B cell (primary cell): ENCODE results near the gene TECR. TPM values are rescaled to one million over a fixed set of nuclear protein-coding genes. Genes with fewer than 3 reads are reported as not detected.
A peak's percentile ranks its signal among the peaks of the same experiment; 100 is the strongest.

ENCODE experiments used
- ATAC-seq: fragments of 200-7000 bp; cut with Tn5 transposase; one replicate; pipeline ENCODE4 v1.10.0; 2021; ENCODE audit warnings: low read depth, mild to moderate bottlenecking, moderate number of reproducible peaks, moderate library complexity
- CTCF ChIA-PET: fragments of 350-600 bp; sonication (Branson Sonifier 250); formaldehyde crosslinking; loops from one replicate; lab custom pipeline; 2021; ENCODE audit warnings: antibody characterized with exemption, inconsistent platforms; lab: Charles Lee
- POLR2A ChIA-PET: fragments of 350-600 bp; sonication (Branson Sonifier 250); formaldehyde crosslinking; loops from one replicate; lab custom pipeline; 2021; ENCODE audit warnings: antibody characterized with exemption; lab: Charles Lee
- DNase-seq: peaks from one replicate; pipeline ENCODE4 v3.0.0; 2013
- H2AFZ ChIP-seq: 2 replicates; pipeline ENCODE4 v1.6.1; 2012; ENCODE audit warnings: mild to moderate bottlenecking, low read depth, low read length; ENCODE audit not compliant: insufficient read depth, poor library complexity, severe bottlenecking
- H3K27ac ChIP-seq, 2 donors: 1 replicate in 1 of 2; 2 replicates in 1 of 2; pipeline ENCODE4 v1.5.1; 2012 to 2013; ENCODE audit warnings: low read length in 2 of 2, mild to moderate bottlenecking in 2 of 2, moderate library complexity in 1 of 2
- H3K27me3 ChIP-seq, 4 experiments: fragments of 200-600 bp in 1 of 4; sonication (generic) in 1 of 4; replicated peaks in 1 of 4; 1 replicate in 2 of 4; 2 replicates in 2 of 4; pipeline versions ENCODE4 v1.6.1 to v1.7.0; 2013 to 2016; ENCODE audit warnings: low read length in 3 of 4, mild to moderate bottlenecking in 2 of 4, mixed read lengths in 1 of 4, moderate library complexity in 1 of 4; ENCODE audit not compliant: insufficient read depth in 4 of 4, control insufficient read depth in 3 of 4; ENCODE audit errors: control extremely low read depth in 1 of 4
- H3K36me3 ChIP-seq, 2 experiments: replicated peaks in 1 of 2; 1 replicate in 1 of 2; 2 replicates in 1 of 2; pipeline versions ENCODE4 v1.6.1 to v1.7.1; 2013; ENCODE audit warnings: low read length in 1 of 2; ENCODE audit not compliant: insufficient read depth in 2 of 2, control insufficient read depth in 1 of 2; ENCODE audit errors: control extremely low read depth in 1 of 2, extremely low read depth in 1 of 2
- H3K4me1 ChIP-seq, 2 donors: fragments of 200-600 bp in 1 of 2; sonication (generic) in 1 of 2; 1 replicate in 1 of 2; 2 replicates in 1 of 2; pipeline versions ENCODE4 v1.5.1 to v1.6.1; 2013 to 2017; ENCODE audit warnings: low read length in 2 of 2; ENCODE audit not compliant: control insufficient read depth in 2 of 2, insufficient read depth in 2 of 2
- H3K4me2 ChIP-seq: replicated peaks from 2 replicates; pipeline ENCODE3; 2012; ENCODE audit warnings: mild to moderate bottlenecking, low read depth, low read length; ENCODE audit not compliant: poor library complexity, severe bottlenecking
- H3K4me3 ChIP-seq, 5 experiments: fragments of 200-600 bp in 1 of 5; sonication (generic) in 1 of 5; 1 replicate in 3 of 5; 2 replicates in 2 of 5; pipeline versions ENCODE4 v1.5.1 to v1.7.0; 2011 to 2016; ENCODE audit warnings: low read length in 4 of 5, mild to moderate bottlenecking in 4 of 5, low read depth in 2 of 5, control low read depth in 1 of 5, moderate library complexity in 1 of 5; ENCODE audit not compliant: insufficient read depth in 1 of 5; ENCODE audit errors: control extremely low read depth in 1 of 5, extremely low read depth in 1 of 5
- H3K79me2 ChIP-seq: fragments of 200-600 bp; sonication (generic); one replicate; pipeline ENCODE4 v1.6.0; 2016; ENCODE audit warnings: low read length; ENCODE audit not compliant: control insufficient read depth, insufficient read depth
- H3K9ac ChIP-seq: fragments of 200-600 bp; sonication (generic); 2 replicates; pipeline ENCODE4 v1.6.1; 2017; ENCODE audit warnings: mild to moderate bottlenecking, low read length, moderate library complexity
- H3K9me3 ChIP-seq, 3 donors: one replicate each; pipeline versions ENCODE4 v1.6.1 to v1.7.1; 2013; ENCODE audit warnings: low read length in 2 of 3; ENCODE audit not compliant: control insufficient read depth in 2 of 3, insufficient read depth in 1 of 3; ENCODE audit errors: control extremely low read depth in 1 of 3
- H4K20me1 ChIP-seq: 2 replicates; pipeline ENCODE4 v1.6.0; 2012; ENCODE audit warnings: mild to moderate bottlenecking, low read length; ENCODE audit not compliant: insufficient read depth, control insufficient read depth, poor library complexity, severe bottlenecking
- H3K27ac Mint-ChIP-seq: one replicate; pipeline ENCODE4 v1.8.0; 2021; ENCODE audit warnings: mixed read lengths
- H3K27me3 Mint-ChIP-seq: one replicate; pipeline ENCODE4 v1.8.0; 2021; ENCODE audit warnings: mixed read lengths
- H3K4me1 Mint-ChIP-seq: one replicate; pipeline ENCODE4 v1.8.0; 2021; ENCODE audit warnings: mixed read lengths
- H3K4me3 Mint-ChIP-seq: one replicate; pipeline ENCODE4 v1.8.0; 2021; ENCODE audit warnings: mixed read lengths
- H3K9me3 Mint-ChIP-seq: one replicate; pipeline ENCODE4 v1.8.0; 2022; ENCODE audit warnings: mixed read lengths; ENCODE audit not compliant: insufficient read depth
- EZH2 ChIP-seq: IDR thresholded peaks from 2 replicates; pipeline ENCODE4 v1.6.1; 2012; ENCODE audit warnings: borderline replicate concordance, low read depth, mild to moderate bottlenecking, moderate library complexity, low read length; ENCODE audit not compliant: insufficient read depth, poor library complexity, severe bottlenecking
- WGBS: methylation state at CpG from one replicate; pipeline ENCODE4 v1.1.5; 2013; ENCODE audit warnings: missing lambda C conversion rate; ENCODE audit not compliant: insufficient coverage; 5-methylcytosine and 5-hydroxymethylcytosine counted together
- intact Hi-C: fragments of 100-400 bp; cut with micrococcal nuclease; formaldehyde crosslinking; loops from one replicate; pipeline ENCODE4 v1.10.0; 2022
- polyA plus RNA-seq: library from polyadenylated mRNA; depleted of rRNA; stranded (reverse); fragments of >200 nt; gene quantifications from 2 replicates; pipeline ENCODE4 v1.2.3, GENCODE V29; 2012
- total RNA-seq, 2 donors: library from RNA; stranded (reverse); fragments of 120-200 nt in 1 of 2; gene quantifications; 1 replicate in 1 of 2; 2 replicates in 1 of 2; pipeline versions ENCODE4 v1.2.3 to v1.2.4, GENCODE V29; 2013 to 2022
- TF ChIP-seq, protein P1 (sequence below): fragments of 200-600 bp; IDR thresholded peaks from one replicate; pipeline ENCODE4 v1.8.0; 2022; ENCODE audit warnings: antibody characterized with exemption, mild to moderate bottlenecking

TECR gene
- total and polyA plus RNA-seq, 2 donors (not counting 1 experiment from before 2014, with no cell fraction given), result 68.9 to 129 TPM

- no peak overlapping the region for H3K9ac ChIP-seq
- Mint-ChIP-seq H3K27me3 (no peaks in the 10 kb centered on the region), H3K4me1 (peaks cover 45% of the 10 kb centered on the region), H3K9me3 (no peaks in the 10 kb centered on the region), H3K4me3 (peak overlapping the region; percentile 96), H3K27ac (peak overlapping the region; percentile 60)
- 93% methylated on average over 3 of the region's 8 CpGs for WGBS
- peaks cover 21% of the 10 kb centered on the region for H3K79me2 ChIP-seq
- no peaks in the 10 kb centered on the region for H3K27me3 ChIP-seq
- DNase-seq, result no peak
- CTCF ChIA-PET, result no interaction called here
- intact Hi-C loops, result no loop called here
- peaks cover 32 to 39% of the 10 kb centered on the region in 2 donors for H3K4me1 ChIP-seq
- TF ChIP-seq, protein P1, sequence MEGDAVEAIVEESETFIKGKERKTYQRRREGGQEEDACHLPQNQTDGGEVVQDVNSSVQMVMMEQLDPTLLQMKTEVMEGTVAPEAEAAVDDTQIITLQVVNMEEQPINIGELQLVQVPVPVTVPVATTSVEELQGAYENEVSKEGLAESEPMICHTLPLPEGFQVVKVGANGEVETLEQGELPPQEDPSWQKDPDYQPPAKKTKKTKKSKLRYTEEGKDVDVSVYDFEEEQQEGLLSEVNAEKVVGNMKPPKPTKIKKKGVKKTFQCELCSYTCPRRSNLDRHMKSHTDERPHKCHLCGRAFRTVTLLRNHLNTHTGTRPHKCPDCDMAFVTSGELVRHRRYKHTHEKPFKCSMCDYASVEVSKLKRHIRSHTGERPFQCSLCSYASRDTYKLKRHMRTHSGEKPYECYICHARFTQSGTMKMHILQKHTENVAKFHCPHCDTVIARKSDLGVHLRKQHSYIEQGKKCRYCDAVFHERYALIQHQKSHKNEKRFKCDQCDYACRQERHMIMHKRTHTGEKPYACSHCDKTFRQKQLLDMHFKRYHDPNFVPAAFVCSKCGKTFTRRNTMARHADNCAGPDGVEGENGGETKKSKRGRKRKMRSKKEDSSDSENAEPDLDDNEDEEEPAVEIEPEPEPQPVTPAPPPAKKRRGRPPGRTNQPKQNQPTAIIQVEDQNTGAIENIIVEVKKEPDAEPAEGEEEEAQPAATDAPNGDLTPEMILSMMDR, result no peak
- TF ChIP-seq EZH2, result no peak
- peaks cover 0 to 25% of the 10 kb centered on the region in 2 experiments for H3K36me3 ChIP-seq
- no peak overlapping the region for H3K4me2 ChIP-seq
- no peak overlapping the region for H2AFZ ChIP-seq
- ATAC-seq, result no peak
- no peak overlapping the region for H3K4me3 ChIP-seq
- peaks cover 43% of the 10 kb centered on the region for H4K20me1 ChIP-seq
- H3K27ac ChIP-seq, result no peak overlapping the region
- H3K9me3 ChIP-seq, result no peaks in the 10 kb centered on the region
- POLR2A ChIA-PET, result no interaction called here
Observed at GRCh38 chr19:14515501-14516047, 13.8 kb upstream of the TECR start.

DNA sequence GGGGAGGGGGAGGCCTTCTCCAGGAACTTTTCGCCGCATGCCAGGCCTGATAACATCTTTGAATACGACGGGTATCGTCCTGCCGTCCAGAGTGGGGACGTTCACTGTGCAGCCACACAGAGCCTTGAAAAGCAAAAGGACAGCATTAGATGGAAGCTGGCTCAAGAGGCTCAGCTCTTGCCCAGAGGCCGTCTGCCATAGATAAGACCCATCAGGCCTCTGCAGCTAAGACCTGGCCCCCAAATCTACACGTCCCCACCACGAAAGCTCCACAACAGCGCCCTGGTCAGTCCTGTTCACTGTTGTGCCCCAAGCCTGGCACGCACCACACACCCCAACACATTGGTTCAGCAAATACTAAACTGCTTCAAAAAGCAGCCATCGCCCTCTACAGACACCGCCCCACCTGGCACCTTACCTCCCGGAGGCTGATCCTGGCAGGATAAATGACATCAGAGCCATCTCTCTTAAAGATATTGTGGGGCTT lies 13.3 kb upstream of the TECR start:
- H3K9ac ChIP-seq, result no peak overlapping the region
- H2AFZ ChIP-seq, result no peak overlapping the region
- no peak overlapping the region for H3K27ac ChIP-seq
- intact Hi-C loops, result no loop called here
- ChIA-PET CTCF (interaction anchor here (1.8 to 1.9 kb wide), 2 partner anchors 41 to 379 kb away, joined by 6 read pairs; partner anchors contain the start of gene ASF1B), POLR2A (no interaction called here)
- H3K79me2 ChIP-seq, result peaks cover 21% of the 10 kb centered on the region
- no peaks in the 10 kb centered on the region for H3K27me3 Mint-ChIP-seq
- no peak for DNase-seq
- peaks cover 45% of the 10 kb centered on the region for H3K4me1 Mint-ChIP-seq
- H3K36me3 ChIP-seq, result peaks cover 0 to 25% of the 10 kb centered on the region in 2 experiments
- H3K27me3 ChIP-seq, result no peaks in the 10 kb centered on the region
- H3K4me3 ChIP-seq, result peak overlapping the region in 1 of 5 experiments; percentile 98
- peak overlapping the region; percentile 93 for H3K4me2 ChIP-seq
- H3K27ac Mint-ChIP-seq, result peak overlapping the region; percentile 82
- peaks cover 43% of the 10 kb centered on the region for H4K20me1 ChIP-seq
- WGBS, result 87% methylated on average over 11 of the region's 15 CpGs
- no peaks in the 10 kb centered on the region for H3K9me3 ChIP-seq
- peak overlapping the region; percentile 96 for H3K4me3 Mint-ChIP-seq
- no peak for ATAC-seq
- TF ChIP-seq, protein P1, result no peak
- no peak for TF ChIP-seq EZH2
- peaks cover 32 to 39% of the 10 kb centered on the region in 2 donors for H3K4me1 ChIP-seq
- no peaks in the 10 kb centered on the region for H3K9me3 Mint-ChIP-seq
